ENCODE results near the gene MCUR1.

GRCh38 chr6:13812359-13812642, 2.1 kb downstream of the MCUR1 start:
- TF ChIP-seq CTCF (IDR thresholded peaks at IDR 0.05 in 2 of 3, conservative IDR thresholded peaks at IDR 0.05 in 1 of 3; ENCODE audit: control insufficient read depth in 2 of 3, extremely low read depth in 1 of 3, insufficient read depth in 1 of 3, low read depth in 3 of 3, low read length in 3 of 3) (no peak), NFIC (IDR thresholded peaks at IDR 0.05; ENCODE audit: low read depth, low read length) (no peak), POLR2AphosphoS5 (IDR thresholded peaks at IDR 0.05; ENCODE audit: low read length) (no peak), NR2F1 (conservative IDR thresholded peaks at IDR 0.05) (no peak)

Measured in GM12878 (cell line).